ENCODE results near the gene LAMA3.

The LAMA3 gene

DNA sequence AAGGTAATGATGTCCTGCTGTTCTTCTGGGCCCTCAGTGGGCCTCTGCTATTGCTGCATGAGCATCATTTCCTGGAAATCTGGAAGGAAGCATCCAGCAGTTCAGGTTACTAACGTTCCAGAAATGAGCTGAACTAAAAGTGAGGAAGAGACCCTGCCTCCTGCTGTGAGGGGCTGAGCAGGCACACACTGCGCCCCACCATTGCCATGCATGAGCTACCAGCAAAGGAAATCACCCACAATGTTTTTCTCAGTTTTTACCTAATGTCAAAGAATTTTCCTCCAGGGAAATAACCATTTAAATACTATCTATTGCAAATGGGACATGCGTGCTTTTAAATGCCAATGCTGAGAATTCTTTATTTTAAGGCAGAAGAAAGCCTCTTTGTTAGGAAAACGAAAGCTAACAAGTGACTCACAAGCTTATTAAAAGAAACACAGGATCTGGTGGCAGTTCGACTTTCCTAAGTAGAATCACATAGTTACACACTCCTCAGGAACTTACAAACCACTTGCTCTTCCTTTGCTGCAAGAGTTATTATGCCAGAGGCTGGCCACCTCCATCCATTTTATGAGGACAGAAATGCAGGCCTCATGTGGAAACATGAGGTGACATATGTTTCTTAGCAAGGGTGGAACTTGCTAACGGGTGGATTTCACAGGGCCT lies 172.7 kb downstream of the LAMA3 start:
- Histone ChIP-seq H3K4me3 (ENCODE audit: low read length) (no peak overlapping the region), H3K36me3 (ENCODE audit: insufficient read depth, low read length) (no peaks in the 10 kb centered on the region), H3K9me3 (replicated peaks; ENCODE audit: low read length) (no peaks in the 10 kb centered on the region), H3K9ac (ENCODE audit: low read depth, low read length) (peak overlapping the region; percentile 48), H3K27me3 (ENCODE audit: control insufficient read depth, insufficient read depth, low read length) (no peaks in the 10 kb centered on the region), H3K4me1 (ENCODE audit: control insufficient read depth, insufficient read depth, low read length) (peaks cover 22% of the 10 kb centered on the region), H3K4me2 (ENCODE audit: low read length) (peak overlapping the region; percentile 30)

GRCh38 chr18:23864624-23865023 lies 175.4 kb downstream of the LAMA3 start:
- Histone ChIP-seq H3K4me3 (ENCODE audit: low read length) (no peak overlapping the region), H3K9me3 (replicated peaks; ENCODE audit: low read length) (no peaks in the 10 kb centered on the region), H3K36me3 (ENCODE audit: insufficient read depth, low read length) (no peaks in the 10 kb centered on the region), H3K4me1 (ENCODE audit: control insufficient read depth, insufficient read depth, low read length) (peaks cover 14% of the 10 kb centered on the region), H3K9ac (ENCODE audit: low read depth, low read length) (no peak overlapping the region), H3K27me3 (ENCODE audit: control insufficient read depth, insufficient read depth, low read length) (no peaks in the 10 kb centered on the region), H3K4me2 (ENCODE audit: low read length) (no peak overlapping the region)

DNA sequence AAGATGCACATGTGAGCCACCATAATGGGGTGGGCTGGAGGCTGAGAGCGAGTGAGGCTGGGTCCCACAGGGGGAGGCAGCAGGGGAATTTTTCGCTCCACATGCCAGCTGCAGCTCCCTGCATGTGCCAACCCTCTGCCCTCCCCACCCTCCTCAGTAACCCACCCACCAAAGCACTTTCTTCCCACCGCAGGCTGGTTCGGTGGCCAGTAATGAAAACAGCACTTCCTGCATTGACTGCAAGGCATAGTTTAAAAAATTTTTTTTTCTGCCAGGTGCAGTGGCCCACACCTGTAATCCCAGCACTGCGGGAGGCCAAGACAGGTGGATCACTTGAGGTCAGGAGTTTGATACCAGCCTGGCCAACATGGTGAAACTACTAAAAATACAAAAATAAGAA lies 177.8 kb downstream of the LAMA3 start:
- no peaks in the 10 kb centered on the region for H3K36me3 ChIP-seq (ENCODE audit: insufficient read depth, low read length)
- H3K27me3 ChIP-seq (ENCODE audit: control insufficient read depth, insufficient read depth, low read length), result no peaks in the 10 kb centered on the region

GRCh38 chr18:23868136-23868785 lies 179.0 kb downstream of the LAMA3 start:
- H3K9me3 ChIP-seq (replicated peaks; ENCODE audit: low read length), result no peaks in the 10 kb centered on the region
- H3K9ac ChIP-seq (ENCODE audit: low read depth, low read length), result no peak overlapping the region
- no peaks in the 10 kb centered on the region for H3K4me1 ChIP-seq (ENCODE audit: control insufficient read depth, insufficient read depth, low read length)
- no peak overlapping the region for H3K4me3 ChIP-seq (ENCODE audit: low read length)
- no peak overlapping the region for H3K4me2 ChIP-seq (ENCODE audit: low read length)
- H3K27me3 ChIP-seq (ENCODE audit: control insufficient read depth, insufficient read depth, low read length), result no peaks in the 10 kb centered on the region
- H3K36me3 ChIP-seq (ENCODE audit: insufficient read depth, low read length), result no peaks in the 10 kb centered on the region

More for the DNA sequence above, 177.8 kb downstream of the LAMA3 start:
- H3K9me3 ChIP-seq (replicated peaks; ENCODE audit: low read length), result no peaks in the 10 kb centered on the region
- peaks cover 7% of the 10 kb centered on the region for H3K4me1 ChIP-seq (ENCODE audit: control insufficient read depth, insufficient read depth, low read length)
- H3K9ac ChIP-seq (ENCODE audit: low read depth, low read length), result no peak overlapping the region
- H3K4me2 ChIP-seq (ENCODE audit: low read length), result no peak overlapping the region
- no peak overlapping the region for H3K4me3 ChIP-seq (ENCODE audit: low read length)

DNA sequence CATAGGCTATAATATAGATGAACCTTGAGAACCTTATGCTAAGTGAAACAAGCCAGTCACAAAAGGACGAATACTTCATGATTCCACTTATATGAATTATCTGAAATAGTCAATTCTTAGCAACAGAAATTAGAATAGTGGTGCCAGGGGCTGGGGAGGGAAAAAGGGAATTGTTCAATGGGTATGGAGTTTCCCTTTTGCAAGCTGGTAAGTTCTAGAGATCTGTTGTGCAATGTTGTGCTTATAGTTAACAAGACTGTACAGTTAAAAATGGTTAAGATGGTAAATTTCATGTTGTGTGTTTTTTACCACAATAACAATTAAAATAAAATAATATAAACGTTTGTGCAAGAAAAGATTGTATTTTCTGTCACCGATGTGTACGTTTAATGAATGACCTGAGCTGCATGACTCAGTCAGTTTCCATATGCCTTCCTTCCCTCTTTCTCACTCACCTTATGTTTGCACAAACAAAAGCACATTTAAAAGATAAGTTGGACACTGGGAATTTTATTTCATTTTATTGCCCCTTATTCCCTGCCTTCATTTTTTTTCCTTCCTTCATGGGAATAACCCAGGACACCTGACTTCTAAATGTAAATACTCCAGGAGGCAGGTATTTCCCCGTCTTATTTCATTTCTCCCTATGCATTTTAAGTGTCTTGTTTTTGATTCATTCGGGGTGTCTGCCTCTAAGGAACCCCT lies 181.6 kb downstream of the LAMA3 start:
- Histone ChIP-seq H3K9me3 (replicated peaks; ENCODE audit: low read length) (no peaks in the 10 kb centered on the region), H3K27me3 (ENCODE audit: control insufficient read depth, insufficient read depth, low read length) (no peaks in the 10 kb centered on the region), H3K4me2 (ENCODE audit: low read length) (no peak overlapping the region), H3K4me3 (ENCODE audit: low read length) (no peak overlapping the region), H3K9ac (ENCODE audit: low read depth, low read length) (no peak overlapping the region), H3K36me3 (ENCODE audit: insufficient read depth, low read length) (no peaks in the 10 kb centered on the region), H3K4me1 (ENCODE audit: control insufficient read depth, insufficient read depth, low read length) (no peaks in the 10 kb centered on the region)

- H3K4me3 ChIP-seq (ENCODE audit: low read length), result no peak overlapping the region
- no peaks in the 10 kb centered on the region for H3K4me1 ChIP-seq (ENCODE audit: control insufficient read depth, insufficient read depth, low read length)
- H3K9me3 ChIP-seq (replicated peaks; ENCODE audit: low read length), result no peaks in the 10 kb centered on the region
- no peak overlapping the region for H3K9ac ChIP-seq (ENCODE audit: low read depth, low read length)
- no peak overlapping the region for H3K4me2 ChIP-seq (ENCODE audit: low read length)
- no peaks in the 10 kb centered on the region for H3K36me3 ChIP-seq (ENCODE audit: insufficient read depth, low read length)
- no peaks in the 10 kb centered on the region for H3K27me3 ChIP-seq (ENCODE audit: control insufficient read depth, insufficient read depth, low read length)
Measured at GRCh38 chr18:23871410-23871809, 182.2 kb downstream of the LAMA3 start.

GRCh38 chr18:23872701-23873550 lies 183.7 kb downstream of the LAMA3 start:
- no peaks in the 10 kb centered on the region for H3K4me1 ChIP-seq (ENCODE audit: control insufficient read depth, insufficient read depth, low read length)
- no peaks in the 10 kb centered on the region for H3K9me3 ChIP-seq (replicated peaks; ENCODE audit: low read length)
- no peaks in the 10 kb centered on the region for H3K36me3 ChIP-seq (ENCODE audit: insufficient read depth, low read length)
- no peak overlapping the region for H3K4me3 ChIP-seq (ENCODE audit: low read length)
- no peak overlapping the region for H3K9ac ChIP-seq (ENCODE audit: low read depth, low read length)
- no peaks in the 10 kb centered on the region for H3K27me3 ChIP-seq (ENCODE audit: control insufficient read depth, insufficient read depth, low read length)
- H3K4me2 ChIP-seq (ENCODE audit: low read length), result no peak overlapping the region

DNA sequence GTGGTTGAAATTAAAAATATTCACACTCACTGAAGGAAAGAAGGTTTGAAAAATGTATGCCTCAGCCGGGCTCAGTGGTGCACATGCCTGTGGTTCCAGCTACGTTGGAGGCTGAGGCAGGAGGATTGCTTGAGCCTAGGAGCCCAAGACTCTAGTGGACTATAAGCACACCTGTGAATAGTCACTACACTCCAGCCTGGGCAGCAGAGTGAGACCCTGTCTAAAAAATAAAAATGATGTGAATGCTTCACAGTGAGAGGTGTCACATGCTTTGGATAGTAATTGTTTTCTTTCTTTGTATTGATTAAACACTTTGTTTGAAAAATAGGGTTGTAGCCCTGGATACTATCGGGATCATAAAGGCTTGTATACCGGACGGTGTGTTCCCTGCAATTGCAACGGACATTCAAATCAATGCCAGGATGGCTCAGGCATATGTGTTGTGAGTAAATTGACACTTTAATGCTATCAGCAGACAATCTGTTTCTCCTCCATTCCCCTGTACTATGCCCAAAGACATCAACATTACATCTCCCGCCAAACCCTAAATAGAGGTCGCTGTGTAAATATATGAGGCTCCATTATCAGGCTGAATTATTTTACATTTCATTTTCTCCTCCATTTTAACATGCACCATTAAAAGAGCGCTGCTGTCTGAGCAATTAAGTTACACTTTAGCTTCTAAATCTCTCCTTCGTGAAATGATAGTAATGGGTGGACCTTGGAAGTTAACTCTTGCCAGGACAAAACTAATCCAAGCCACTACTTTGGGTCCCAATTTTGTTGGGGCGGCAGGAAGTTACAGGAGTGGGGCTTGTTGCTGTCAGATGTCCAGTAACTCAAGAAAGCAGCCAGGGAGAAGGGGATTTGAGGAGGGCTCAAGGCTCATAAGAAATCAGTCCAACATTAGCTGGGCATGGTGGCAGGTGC lies 187.0 kb downstream of the LAMA3 start:
- Histone ChIP-seq H3K9me3 (replicated peaks; ENCODE audit: low read length) (no peaks in the 10 kb centered on the region), H3K4me1 (ENCODE audit: control insufficient read depth, insufficient read depth, low read length) (no peaks in the 10 kb centered on the region), H3K9ac (ENCODE audit: low read depth, low read length) (no peak overlapping the region), H3K4me3 (ENCODE audit: low read length) (no peak overlapping the region), H3K4me2 (ENCODE audit: low read length) (no peak overlapping the region), H3K27me3 (ENCODE audit: control insufficient read depth, insufficient read depth, low read length) (no peaks in the 10 kb centered on the region), H3K36me3 (ENCODE audit: insufficient read depth, low read length) (no peaks in the 10 kb centered on the region)

GRCh38 chr18:23876921-23877320 lies 187.7 kb downstream of the LAMA3 start:
- Histone ChIP-seq H3K9ac (ENCODE audit: low read depth, low read length) (no peak overlapping the region), H3K4me1 (ENCODE audit: control insufficient read depth, insufficient read depth, low read length) (no peaks in the 10 kb centered on the region), H3K27me3 (ENCODE audit: control insufficient read depth, insufficient read depth, low read length) (no peaks in the 10 kb centered on the region), H3K9me3 (replicated peaks; ENCODE audit: low read length) (no peaks in the 10 kb centered on the region), H3K4me3 (ENCODE audit: low read length) (no peak overlapping the region), H3K36me3 (ENCODE audit: insufficient read depth, low read length) (no peaks in the 10 kb centered on the region), H3K4me2 (ENCODE audit: low read length) (no peak overlapping the region)

GRCh38 chr18:23877371-23877770 lies 188.1 kb downstream of the LAMA3 start:
- no peaks in the 10 kb centered on the region for H3K9me3 ChIP-seq (replicated peaks; ENCODE audit: low read length)
- H3K4me1 ChIP-seq (ENCODE audit: control insufficient read depth, insufficient read depth, low read length), result no peaks in the 10 kb centered on the region
- no peak overlapping the region for H3K4me2 ChIP-seq (ENCODE audit: low read length)
- no peak overlapping the region for H3K4me3 ChIP-seq (ENCODE audit: low read length)
- no peaks in the 10 kb centered on the region for H3K27me3 ChIP-seq (ENCODE audit: control insufficient read depth, insufficient read depth, low read length)
- no peak overlapping the region for H3K9ac ChIP-seq (ENCODE audit: low read depth, low read length)
- no peaks in the 10 kb centered on the region for H3K36me3 ChIP-seq (ENCODE audit: insufficient read depth, low read length)

All from skeletal muscle satellite cell (primary cell).